ENCODE measurements around the gene GAST. TPM values are rescaled to one million over a fixed set of nuclear protein-coding genes. Genes with fewer than 3 reads are reported as not detected.

The GAST gene
- total and polyA plus RNA-seq, 9 of the 15 experiments (the other 6 are each of a cell fraction or from before 2014, with no cell fraction given), result not detected

GRCh38 chr17:41731836-41732235 lies 19.7 kb downstream of the GAST start (continued):
- TF ChIP-seq NCOA2 (IDR thresholded peaks at IDR 0.05; ENCODE audit: partially characterized antibody in 2 of 2) (no peak), SRSF7 (optimal IDR thresholded peaks at IDR 0.05; ENCODE audit: low read depth, low read length) (no peak), CREB3L1 (IDR thresholded peaks at IDR 0.05; ENCODE audit: borderline replicate concordance, low read depth) (no peak), ESRRB (CRISPR knock-in tag; IDR thresholded peaks at IDR 0.05; ENCODE audit: borderline replicate concordance) (no peak), RUNX1 (IDR thresholded peaks at IDR 0.05; ENCODE audit: low read depth) (no peak)

DNA sequence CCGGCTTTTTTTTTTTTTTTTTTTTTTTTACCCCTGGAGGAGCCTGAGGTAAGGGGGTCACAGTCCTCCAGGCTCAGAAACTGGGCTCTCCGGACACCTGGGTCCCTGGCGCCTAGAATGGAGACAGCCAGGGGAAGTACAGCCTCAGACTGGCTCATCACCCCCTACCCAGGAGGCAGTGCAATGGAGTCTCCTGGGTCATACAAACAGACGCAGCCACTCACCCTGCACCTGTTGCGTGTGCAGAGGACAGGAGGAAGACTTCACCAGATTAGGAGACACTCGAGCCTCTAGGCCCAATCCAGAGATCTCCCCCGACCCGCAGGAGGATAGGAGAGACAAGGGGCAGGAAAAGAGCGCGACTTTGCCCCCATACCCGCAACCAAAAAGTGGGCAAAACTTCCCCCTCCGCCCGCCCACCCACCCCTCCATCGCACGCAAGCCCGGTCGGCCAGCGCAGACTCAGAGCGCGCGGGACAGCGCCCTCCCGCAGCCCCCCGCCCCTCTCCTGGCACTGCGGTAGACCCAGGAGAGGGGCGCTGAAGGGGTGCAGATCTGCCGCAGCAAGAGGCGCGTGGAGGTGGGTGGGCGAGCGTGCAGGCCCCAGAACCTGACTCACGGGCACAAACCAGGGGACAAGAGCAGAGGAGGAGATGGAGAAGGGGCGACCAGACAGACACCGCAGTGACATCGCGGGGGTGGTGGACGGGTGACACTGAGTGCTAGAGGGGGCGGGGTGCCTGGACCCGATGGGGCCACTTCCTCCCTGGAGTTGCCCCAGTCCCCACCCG lies 21.4 kb downstream of the GAST start:
- no peak overlapping the region for H3K27ac ChIP-seq (ENCODE audit: extremely low read depth, low read depth, low read length)
- no peaks in the 10 kb centered on the region for H3K9me3 ChIP-seq (replicated peaks; ENCODE audit: control insufficient read depth, insufficient read depth, low read depth, low read length)
- no peak for FAIRE-seq
- H3K4me3 ChIP-seq, result no peak overlapping the region
- WGBS (ENCODE audit: insufficient coverage, low coverage, missing lambda C conversion rate), result 49% methylated on average over 18 of the region's 40 CpGs
- no TSS peak for BruUV-seq (replicated peaks)
- no peak for ATAC-seq
- in situ Hi-C loops (cut with MboI) (loop anchor here (25.0 kb wide), 1 partner anchor 379 kb away; the partner anchor contains the start of genes DHX58, HSPB9 and KAT2A), intact Hi-C loops (cut with micrococcal nuclease) (no loop called here)
- ChIA-PET POLR2A (no interaction called here), CTCF (ENCODE audit: low intra/inter-chr PET ratio) (no interaction called here)
- no peaks in the 10 kb centered on the region; the same call in 1 of the 2 replicates for H4K20me1 ChIP-seq (replicated peaks; ENCODE audit: control insufficient read depth, insufficient read depth, low read length)
- H3K4me1 ChIP-seq (replicated peaks in 1 of 2; ENCODE audit: control insufficient read depth in 2 of 2, insufficient read depth in 2 of 2, low read length in 2 of 2), result peaks cover 4 to 17% of the 10 kb centered on the region in 2 experiments; a peak in 4 of 5 replicates
- no peak overlapping the region for H2AFZ ChIP-seq (ENCODE audit: low read depth, low read length)
- peaks cover 35 to 55% of the 10 kb centered on the region in 2 experiments for H3K27me3 ChIP-seq (ENCODE audit: control insufficient read depth in 2 of 2, insufficient read depth in 2 of 2, low read length in 2 of 2)
- H3K9me1 ChIP-seq (ENCODE audit: control insufficient read depth, insufficient read depth, low read length), result no peaks in the 10 kb centered on the region
- H3K79me2 ChIP-seq (ENCODE audit: control insufficient read depth, insufficient read depth, low read length), result no peaks in the 10 kb centered on the region
- H3K4me2 ChIP-seq (ENCODE audit: insufficient read depth, low read length), result no peak overlapping the region
- H3K36me3 ChIP-seq (ENCODE audit: control insufficient read depth, insufficient read depth, low read length), result no peaks in the 10 kb centered on the region
- no peak for DNase-seq (ENCODE audit: extremely low read depth in 1 of 4, low spot score in 3 of 4)
- no peak overlapping the region for H3K9ac ChIP-seq (ENCODE audit: insufficient read depth in 1 of 2, low read depth in 2 of 2, low read length in 2 of 2)
- TF ChIP-seq NCOA6 (IDR thresholded peaks at IDR 0.05) (no peak), ZNF512 (tag; IDR thresholded peaks at IDR 0.05) (no peak), MCM3 (IDR thresholded peaks at IDR 0.05) (no peak), ZNF143 (CRISPR knock-in tag; IDR thresholded peaks at IDR 0.05) (no peak), RFX5 (IDR thresholded peaks at IDR 0.05; ENCODE audit: low read depth, low read length) (no peak), ZC3H4 (CRISPR knock-in tag; IDR thresholded peaks at IDR 0.05; ENCODE audit: borderline replicate concordance) (no peak), PTBP1 (IDR thresholded peaks at IDR 0.05; ENCODE audit: low read depth, low read length) (no peak), ZNF217 (CRISPR knock-in tag; IDR thresholded peaks at IDR 0.05) (no peak)
- TF ChIP-seq, protein P1, sequence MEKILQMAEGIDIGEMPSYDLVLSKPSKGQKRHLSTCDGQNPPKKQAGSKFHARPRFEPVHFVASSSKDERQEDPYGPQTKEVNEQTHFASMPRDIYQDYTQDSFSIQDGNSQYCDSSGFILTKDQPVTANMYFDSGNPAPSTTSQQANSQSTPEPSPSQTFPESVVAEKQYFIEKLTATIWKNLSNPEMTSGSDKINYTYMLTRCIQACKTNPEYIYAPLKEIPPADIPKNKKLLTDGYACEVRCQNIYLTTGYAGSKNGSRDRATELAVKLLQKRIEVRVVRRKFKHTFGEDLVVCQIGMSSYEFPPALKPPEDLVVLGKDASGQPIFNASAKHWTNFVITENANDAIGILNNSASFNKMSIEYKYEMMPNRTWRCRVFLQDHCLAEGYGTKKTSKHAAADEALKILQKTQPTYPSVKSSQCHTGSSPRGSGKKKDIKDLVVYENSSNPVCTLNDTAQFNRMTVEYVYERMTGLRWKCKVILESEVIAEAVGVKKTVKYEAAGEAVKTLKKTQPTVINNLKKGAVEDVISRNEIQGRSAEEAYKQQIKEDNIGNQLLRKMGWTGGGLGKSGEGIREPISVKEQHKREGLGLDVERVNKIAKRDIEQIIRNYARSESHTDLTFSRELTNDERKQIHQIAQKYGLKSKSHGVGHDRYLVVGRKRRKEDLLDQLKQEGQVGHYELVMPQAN (IDR thresholded peaks at IDR 0.05; ENCODE audit: borderline replicate concordance), result no peak
